Skeletal muscle tissue (tissue), 4 donors: Measurements from ENCODE around the gene FOXP1. TPM values are rescaled to one million over a fixed set of nuclear protein-coding genes. Genes with fewer than 3 reads are reported as not detected.

ENCODE experiments used
- H3K27ac ChIP-seq: one replicate; pipeline ENCODE4 v1.7.0; 2013; ENCODE audit warnings: mild to moderate bottlenecking, low read depth, low read length, inconsistent platforms
- H3K27me3 ChIP-seq, 3 donors: one replicate each; pipeline ENCODE4 v1.7.0; 2013; ENCODE audit warnings: low read length in 3 of 3; ENCODE audit not compliant: control insufficient read depth in 3 of 3, insufficient read depth in 3 of 3
- H3K36me3 ChIP-seq, 3 donors: one replicate each; pipeline ENCODE4 v1.7.0; 2013; ENCODE audit warnings: low read length in 3 of 3; ENCODE audit not compliant: control insufficient read depth in 3 of 3, insufficient read depth in 3 of 3
- H3K4me1 ChIP-seq, 3 donors: one replicate each; pipeline ENCODE4 v1.7.0; 2013; ENCODE audit warnings: low read length in 3 of 3, mild to moderate bottlenecking in 3 of 3; ENCODE audit not compliant: control insufficient read depth in 3 of 3, insufficient read depth in 3 of 3
- H3K4me3 ChIP-seq, 3 donors: one replicate each; pipeline ENCODE4 v1.7.0; 2013; ENCODE audit warnings: low read length in 3 of 3
- H3K9ac ChIP-seq, 3 donors: one replicate each; pipeline ENCODE4 v1.7.0; 2013; ENCODE audit warnings: low read length in 3 of 3, mild to moderate bottlenecking in 3 of 3, moderate library complexity in 2 of 3, low read depth in 1 of 3
- H3K9me3 ChIP-seq, 3 donors: one replicate each; pipeline ENCODE4 v1.7.0; 2013; ENCODE audit warnings: low read length in 3 of 3; ENCODE audit not compliant: control insufficient read depth in 3 of 3
- total RNA-seq: library from RNA; depleted of rRNA; stranded (reverse); fragments of >200 nt; gene quantifications from one replicate; pipeline ENCODE4 v1.2.3, GENCODE V29; 2014
- donor health status: Osteomylitis.

The FOXP1 gene
- total RNA-seq, 1 donor from 2014 or later: 36.0 TPM

GRCh38 chr3:71226565-71227269 lies 356.8 kb downstream of the FOXP1 start:
- H3K27me3 ChIP-seq: no peaks in the 10 kb centered on the region
- no peaks in the 10 kb centered on the region for H3K36me3 ChIP-seq
- H3K27ac ChIP-seq: peak overlapping the region; percentile 51
- H3K9ac ChIP-seq: peak overlapping the region; percentile 28 to 47 (median 35)
- H3K4me3 ChIP-seq: peak overlapping the region; percentile 57 to 72 (median 59)
- peaks cover 10 to 17% (median 12%) of the 10 kb centered on the region in 3 donors for H3K4me1 ChIP-seq
- H3K9me3 ChIP-seq: no peaks in the 10 kb centered on the region

GRCh38 chr3:71225951-71226564 lies 357.5 kb downstream of the FOXP1 start:
- H3K27ac ChIP-seq: peak overlapping the region; percentile 51
- no peaks in the 10 kb centered on the region for H3K36me3 ChIP-seq
- peak overlapping the region; percentile 28 to 47 (median 35) for H3K9ac ChIP-seq
- peak overlapping the region; percentile 57 to 72 (median 59) for H3K4me3 ChIP-seq
- H3K4me1 ChIP-seq: peaks cover 10 to 17% (median 12%) of the 10 kb centered on the region in 3 donors
- H3K27me3 ChIP-seq: no peaks in the 10 kb centered on the region
- no peaks in the 10 kb centered on the region for H3K9me3 ChIP-seq

- Histone ChIP-seq H3K27me3 (no peaks in the 10 kb centered on the region), H3K9ac (no peak overlapping the region), H3K36me3 (no peaks in the 10 kb centered on the region), H3K4me3 (no peak overlapping the region), H3K9me3 (no peaks in the 10 kb centered on the region), H3K4me1 (peaks cover 10 to 17% (median 12%) of the 10 kb centered on the region in 3 donors), H3K27ac (no peak overlapping the region)
These were observed 358.4 kb downstream of the FOXP1 start for GRCh38 chr3:71225002-71225684.

GRCh38 chr3:71219744-71220638 lies 363.5 kb downstream of the FOXP1 start:
- Histone ChIP-seq H3K4me3 (no peak overlapping the region), H3K36me3 (no peaks in the 10 kb centered on the region), H3K9me3 (no peaks in the 10 kb centered on the region), H3K4me1 (no peaks in the 10 kb centered on the region), H3K27ac (no peak overlapping the region), H3K27me3 (no peaks in the 10 kb centered on the region), H3K9ac (no peak overlapping the region)

GRCh38 chr3:71218508-71218907 lies 365.0 kb downstream of the FOXP1 start:
- Histone ChIP-seq H3K27me3 (no peaks in the 10 kb centered on the region), H3K4me3 (no peak overlapping the region), H3K9me3 (no peaks in the 10 kb centered on the region), H3K4me1 (no peaks in the 10 kb centered on the region), H3K9ac (no peak overlapping the region), H3K27ac (no peak overlapping the region), H3K36me3 (no peaks in the 10 kb centered on the region)

- no peaks in the 10 kb centered on the region for H3K9me3 ChIP-seq
- no peak overlapping the region for H3K9ac ChIP-seq
- no peaks in the 10 kb centered on the region for H3K27me3 ChIP-seq
- no peaks in the 10 kb centered on the region for H3K4me1 ChIP-seq
- H3K36me3 ChIP-seq: no peaks in the 10 kb centered on the region
- no peak overlapping the region for H3K4me3 ChIP-seq
- H3K27ac ChIP-seq: no peak overlapping the region
These were observed 365.8 kb downstream of the FOXP1 start for GRCh38 chr3:71217640-71218222.

- peaks cover 0 to 4% (median 2%) of the 10 kb centered on the region in 3 donors for H3K4me1 ChIP-seq
- no peak overlapping the region for H3K27ac ChIP-seq
- no peaks in the 10 kb centered on the region for H3K9me3 ChIP-seq
- no peak overlapping the region for H3K9ac ChIP-seq
- H3K27me3 ChIP-seq: no peaks in the 10 kb centered on the region
- no peak overlapping the region for H3K4me3 ChIP-seq
- no peaks in the 10 kb centered on the region for H3K36me3 ChIP-seq
These were observed 368.2 kb downstream of the FOXP1 start for GRCh38 chr3:71215351-71215750.

GRCh38 chr3:71214797-71215196 lies 368.7 kb downstream of the FOXP1 start:
- peaks cover 0 to 8% (median 3%) of the 10 kb centered on the region in 3 donors for H3K4me1 ChIP-seq
- H3K9ac ChIP-seq: no peak overlapping the region
- H3K36me3 ChIP-seq: no peaks in the 10 kb centered on the region
- H3K9me3 ChIP-seq: no peaks in the 10 kb centered on the region
- no peak overlapping the region for H3K27ac ChIP-seq
- no peaks in the 10 kb centered on the region for H3K27me3 ChIP-seq
- H3K4me3 ChIP-seq: no peak overlapping the region

GRCh38 chr3:71214016-71214415 lies 369.5 kb downstream of the FOXP1 start:
- Histone ChIP-seq H3K9me3 (no peaks in the 10 kb centered on the region), H3K9ac (no peak overlapping the region), H3K4me3 (no peak overlapping the region), H3K4me1 (peaks cover 0 to 8% (median 3%) of the 10 kb centered on the region in 3 donors), H3K27ac (no peak overlapping the region), H3K36me3 (no peaks in the 10 kb centered on the region), H3K27me3 (no peaks in the 10 kb centered on the region)
